ENCODE data around the gene TSPYL4.

TSPYL4 gene

GRCh38 chr6:116223355-116223754 is 30.5 kb downstream of the TSPYL4 start:
- H3K9me3 ChIP-seq (ENCODE audit: control insufficient read depth, low read length) = no peaks in the 10 kb centered on the region
- H3K36me3 ChIP-seq (ENCODE audit: control insufficient read depth, insufficient read depth, low read length) = no peaks in the 10 kb centered on the region
- no peak overlapping the region for H3K27ac ChIP-seq (ENCODE audit: low read depth, low read length, severe bottlenecking)
- no peak overlapping the region for H3K4me3 ChIP-seq (ENCODE audit: extremely low read depth, insufficient read depth, low read length, poor library complexity, severe bottlenecking)
- no peaks in the 10 kb centered on the region for H3K4me1 ChIP-seq (ENCODE audit: control insufficient read depth, insufficient read depth, low read length, poor library complexity, severe bottlenecking)
- 75% methylated on average over 1 of the region's 3 CpGs; no CpG with 5 or more reads in 1 of the 2 experiments for WGBS, 2 experiments (ENCODE audit: insufficient coverage in 2 of 2)

- 100% methylated on average over 1 to 2 of the region's 2 CpGs for WGBS, 2 experiments (ENCODE audit: insufficient coverage in 2 of 2)
- Histone ChIP-seq H3K4me1 (ENCODE audit: control insufficient read depth, insufficient read depth, low read length, poor library complexity, severe bottlenecking) (no peaks in the 10 kb centered on the region), H3K9me3 (ENCODE audit: control insufficient read depth, low read length) (no peaks in the 10 kb centered on the region), H3K4me3 (ENCODE audit: extremely low read depth, insufficient read depth, low read length, poor library complexity, severe bottlenecking) (no peak overlapping the region), H3K36me3 (ENCODE audit: control insufficient read depth, insufficient read depth, low read length) (no peaks in the 10 kb centered on the region), H3K27ac (ENCODE audit: low read depth, low read length, severe bottlenecking) (no peak overlapping the region)
These were observed 32.0 kb downstream of the TSPYL4 start for GRCh38 chr6:116221911-116222310.

- H3K27ac ChIP-seq (ENCODE audit: low read depth, low read length, severe bottlenecking) = no peak overlapping the region
- no CpG with 5 or more reads among the region's 3 CpGs for whole genome bisulfite sequencing, 2 experiments (ENCODE audit: insufficient coverage in 2 of 2)
- no peaks in the 10 kb centered on the region for H3K36me3 ChIP-seq (ENCODE audit: control insufficient read depth, insufficient read depth, low read length)
- H3K4me3 ChIP-seq (ENCODE audit: extremely low read depth, insufficient read depth, low read length, poor library complexity, severe bottlenecking) = no peak overlapping the region
- H3K4me1 ChIP-seq (ENCODE audit: control insufficient read depth, insufficient read depth, low read length, poor library complexity, severe bottlenecking) = no peaks in the 10 kb centered on the region
- no peaks in the 10 kb centered on the region for H3K9me3 ChIP-seq (ENCODE audit: control insufficient read depth, low read length)
These were observed 32.8 kb downstream of the TSPYL4 start for GRCh38 chr6:116221067-116221466.

GRCh38 chr6:116218866-116219265 is 35.0 kb downstream of the TSPYL4 start:
- H3K36me3 ChIP-seq (ENCODE audit: control insufficient read depth, insufficient read depth, low read length) = no peaks in the 10 kb centered on the region
- no peak overlapping the region for H3K27ac ChIP-seq (ENCODE audit: low read depth, low read length, severe bottlenecking)
- no peak overlapping the region for H3K4me3 ChIP-seq (ENCODE audit: extremely low read depth, insufficient read depth, low read length, poor library complexity, severe bottlenecking)
- WGBS, 2 experiments (ENCODE audit: insufficient coverage in 2 of 2) = 96 to 98% methylated on average over 3 of the region's 5 CpGs
- H3K4me1 ChIP-seq (ENCODE audit: control insufficient read depth, insufficient read depth, low read length, poor library complexity, severe bottlenecking) = no peaks in the 10 kb centered on the region
- no peaks in the 10 kb centered on the region for H3K9me3 ChIP-seq (ENCODE audit: control insufficient read depth, low read length)

- H3K36me3 ChIP-seq (ENCODE audit: control insufficient read depth, insufficient read depth, low read length) = no peaks in the 10 kb centered on the region
- H3K9me3 ChIP-seq (ENCODE audit: control insufficient read depth, low read length) = no peaks in the 10 kb centered on the region
- WGBS, 2 experiments (ENCODE audit: insufficient coverage in 2 of 2) = 50% methylated on average over 1 of the region's 3 CpGs; no CpG with 5 or more reads in 1 of the 2 experiments
- no peaks in the 10 kb centered on the region for H3K4me1 ChIP-seq (ENCODE audit: control insufficient read depth, insufficient read depth, low read length, poor library complexity, severe bottlenecking)
- no peak overlapping the region for H3K27ac ChIP-seq (ENCODE audit: low read depth, low read length, severe bottlenecking)
- H3K4me3 ChIP-seq (ENCODE audit: extremely low read depth, insufficient read depth, low read length, poor library complexity, severe bottlenecking) = no peak overlapping the region
These were observed 35.7 kb downstream of the TSPYL4 start for GRCh38 chr6:116218172-116218633.

- WGBS, 2 experiments (ENCODE audit: insufficient coverage in 2 of 2) = no CpG with 5 or more reads among the region's 1 CpG
- Histone ChIP-seq H3K9me3 (ENCODE audit: control insufficient read depth, low read length) (no peaks in the 10 kb centered on the region), H3K36me3 (ENCODE audit: control insufficient read depth, insufficient read depth, low read length) (no peaks in the 10 kb centered on the region), H3K4me3 (ENCODE audit: extremely low read depth, insufficient read depth, low read length, poor library complexity, severe bottlenecking) (no peak overlapping the region), H3K27ac (ENCODE audit: low read depth, low read length, severe bottlenecking) (no peak overlapping the region), H3K4me1 (ENCODE audit: control insufficient read depth, insufficient read depth, low read length, poor library complexity, severe bottlenecking) (no peaks in the 10 kb centered on the region)
These were observed 36.8 kb downstream of the TSPYL4 start for GRCh38 chr6:116217069-116217468.

GRCh38 chr6:116215414-116215813 is 38.5 kb downstream of the TSPYL4 start:
- no peaks in the 10 kb centered on the region for H3K36me3 ChIP-seq (ENCODE audit: control insufficient read depth, insufficient read depth, low read length)
- H3K9me3 ChIP-seq (ENCODE audit: control insufficient read depth, low read length) = no peaks in the 10 kb centered on the region
- WGBS, 2 experiments (ENCODE audit: insufficient coverage in 2 of 2) = no CpG with 5 or more reads among the region's 5 CpGs
- H3K4me3 ChIP-seq (ENCODE audit: extremely low read depth, insufficient read depth, low read length, poor library complexity, severe bottlenecking) = no peak overlapping the region
- peaks cover 3% of the 10 kb centered on the region for H3K4me1 ChIP-seq (ENCODE audit: control insufficient read depth, insufficient read depth, low read length, poor library complexity, severe bottlenecking)
- no peak overlapping the region for H3K27ac ChIP-seq (ENCODE audit: low read depth, low read length, severe bottlenecking)

- Histone ChIP-seq H3K4me3 (ENCODE audit: extremely low read depth, insufficient read depth, low read length, poor library complexity, severe bottlenecking) (no peak overlapping the region), H3K4me1 (ENCODE audit: control insufficient read depth, insufficient read depth, low read length, poor library complexity, severe bottlenecking) (peaks cover 3% of the 10 kb centered on the region), H3K36me3 (ENCODE audit: control insufficient read depth, insufficient read depth, low read length) (no peaks in the 10 kb centered on the region), H3K9me3 (ENCODE audit: control insufficient read depth, low read length) (no peaks in the 10 kb centered on the region), H3K27ac (ENCODE audit: low read depth, low read length, severe bottlenecking) (no peak overlapping the region)
- WGBS, 2 experiments (ENCODE audit: insufficient coverage in 2 of 2) = 88% methylated on average over 1 of the region's 1 CpG; no CpG with 5 or more reads in 1 of the 2 experiments
These were observed 39.2 kb downstream of the TSPYL4 start for GRCh38 chr6:116214681-116215080.

- H3K36me3 ChIP-seq (ENCODE audit: control insufficient read depth, insufficient read depth, low read length) = no peaks in the 10 kb centered on the region
- no peak overlapping the region for H3K27ac ChIP-seq (ENCODE audit: low read depth, low read length, severe bottlenecking)
- no peaks in the 10 kb centered on the region for H3K9me3 ChIP-seq (ENCODE audit: control insufficient read depth, low read length)
- H3K4me3 ChIP-seq (ENCODE audit: extremely low read depth, insufficient read depth, low read length, poor library complexity, severe bottlenecking) = no peak overlapping the region
- no CpG with 5 or more reads among the region's 3 CpGs for WGBS, 2 experiments (ENCODE audit: insufficient coverage in 2 of 2)
- H3K4me1 ChIP-seq (ENCODE audit: control insufficient read depth, insufficient read depth, low read length, poor library complexity, severe bottlenecking) = peaks cover 6% of the 10 kb centered on the region
These were observed 43.0 kb downstream of the TSPYL4 start for GRCh38 chr6:116210750-116211425.

GRCh38 chr6:116210316-116210715 is 43.6 kb downstream of the TSPYL4 start:
- no peaks in the 10 kb centered on the region for H3K36me3 ChIP-seq (ENCODE audit: control insufficient read depth, insufficient read depth, low read length)
- peaks cover 9% of the 10 kb centered on the region for H3K4me1 ChIP-seq (ENCODE audit: control insufficient read depth, insufficient read depth, low read length, poor library complexity, severe bottlenecking)
- no peak overlapping the region for H3K27ac ChIP-seq (ENCODE audit: low read depth, low read length, severe bottlenecking)
- WGBS, 2 experiments (ENCODE audit: insufficient coverage in 2 of 2) = 85 to 97% methylated on average over 3 of the region's 5 CpGs
- no peak overlapping the region for H3K4me3 ChIP-seq (ENCODE audit: extremely low read depth, insufficient read depth, low read length, poor library complexity, severe bottlenecking)
- H3K9me3 ChIP-seq (ENCODE audit: control insufficient read depth, low read length) = no peaks in the 10 kb centered on the region

GRCh38 chr6:116208056-116208785 is 45.7 kb downstream of the TSPYL4 start:
- Histone ChIP-seq H3K27ac (ENCODE audit: low read depth, low read length, severe bottlenecking) (no peak overlapping the region), H3K4me1 (ENCODE audit: control insufficient read depth, insufficient read depth, low read length, poor library complexity, severe bottlenecking) (peaks cover 9% of the 10 kb centered on the region), H3K4me3 (ENCODE audit: extremely low read depth, insufficient read depth, low read length, poor library complexity, severe bottlenecking) (no peak overlapping the region), H3K36me3 (ENCODE audit: control insufficient read depth, insufficient read depth, low read length) (no peaks in the 10 kb centered on the region), H3K9me3 (ENCODE audit: control insufficient read depth, low read length) (no peaks in the 10 kb centered on the region)
- 75 to 88% methylated on average over 1 of the region's 4 CpGs for WGBS, 2 experiments (ENCODE audit: insufficient coverage in 2 of 2)

Measured in mesodermal cell (in vitro differentiated cells).